HL-60 (cell line): ENCODE results near the gene TPST2.

Source experiments
- POLR2AphosphoS5 ChIP-seq: IDR thresholded peaks from 2 replicates; pipeline ENCODE4 v1.6.1; 2012; ENCODE audit warnings: low read depth
- TF ChIP-seq, protein P1 (sequence below): IDR thresholded peaks from one replicate; pipeline ENCODE4 v1.5.1; 2011; ENCODE audit warnings: low read length, control low read depth, inconsistent platforms; ENCODE audit not compliant: insufficient read depth

DNA sequence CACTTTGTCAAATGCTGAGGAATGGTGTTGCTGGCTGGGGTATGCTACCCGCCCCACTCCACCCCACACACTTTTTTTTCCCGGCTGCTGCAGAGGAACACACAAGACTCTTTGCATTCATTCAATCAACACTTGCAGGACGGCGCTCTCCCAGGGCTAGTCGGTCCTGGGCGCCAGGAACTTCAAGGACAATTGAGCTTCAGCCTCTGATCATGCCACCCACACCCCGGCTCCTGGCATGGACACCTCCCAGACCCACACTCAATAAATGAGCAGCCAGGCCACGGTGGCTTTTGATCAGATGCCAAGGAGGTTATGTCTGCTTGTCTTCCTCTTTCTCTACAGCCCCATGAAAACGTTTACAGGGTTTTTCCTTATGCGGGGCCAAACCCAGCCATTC lies 19.8 kb downstream of the TPST2 start:
- no peak for TF ChIP-seq POLR2AphosphoS5
- TF ChIP-seq, protein P1, sequence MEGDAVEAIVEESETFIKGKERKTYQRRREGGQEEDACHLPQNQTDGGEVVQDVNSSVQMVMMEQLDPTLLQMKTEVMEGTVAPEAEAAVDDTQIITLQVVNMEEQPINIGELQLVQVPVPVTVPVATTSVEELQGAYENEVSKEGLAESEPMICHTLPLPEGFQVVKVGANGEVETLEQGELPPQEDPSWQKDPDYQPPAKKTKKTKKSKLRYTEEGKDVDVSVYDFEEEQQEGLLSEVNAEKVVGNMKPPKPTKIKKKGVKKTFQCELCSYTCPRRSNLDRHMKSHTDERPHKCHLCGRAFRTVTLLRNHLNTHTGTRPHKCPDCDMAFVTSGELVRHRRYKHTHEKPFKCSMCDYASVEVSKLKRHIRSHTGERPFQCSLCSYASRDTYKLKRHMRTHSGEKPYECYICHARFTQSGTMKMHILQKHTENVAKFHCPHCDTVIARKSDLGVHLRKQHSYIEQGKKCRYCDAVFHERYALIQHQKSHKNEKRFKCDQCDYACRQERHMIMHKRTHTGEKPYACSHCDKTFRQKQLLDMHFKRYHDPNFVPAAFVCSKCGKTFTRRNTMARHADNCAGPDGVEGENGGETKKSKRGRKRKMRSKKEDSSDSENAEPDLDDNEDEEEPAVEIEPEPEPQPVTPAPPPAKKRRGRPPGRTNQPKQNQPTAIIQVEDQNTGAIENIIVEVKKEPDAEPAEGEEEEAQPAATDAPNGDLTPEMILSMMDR: no peak
